Neuron (in vitro differentiated cells): ENCODE data around the gene HS6ST2.

Experiments used
- H2AFZ ChIP-seq: one replicate; pipeline ENCODE4 v1.6.1; 2013; ENCODE audit warnings: low read depth, mild to moderate bottlenecking, inconsistent platforms, low read length, moderate library complexity
- H3K27me3 ChIP-seq: one replicate; pipeline ENCODE4 v1.6.1; 2013; ENCODE audit warnings: low read length; ENCODE audit not compliant: insufficient read depth
- H3K36me3 ChIP-seq: one replicate; pipeline ENCODE4 v1.6.1; 2013; ENCODE audit warnings: low read length; ENCODE audit not compliant: insufficient read depth
- H3K4me1 ChIP-seq: one replicate; pipeline ENCODE4 v1.6.1; 2013; ENCODE audit warnings: low read length; ENCODE audit not compliant: insufficient read depth
- H3K4me3 ChIP-seq: 2 replicates; pipeline ENCODE4 v1.5.1; 2013; ENCODE audit warnings: mild to moderate bottlenecking, low read length, moderate library complexity
- H3K9me3 ChIP-seq: one replicate; pipeline ENCODE4 v1.6.1; 2013; ENCODE audit warnings: low read length

Gene HS6ST2

GRCh38 chrX:132652871-132653270 is 305.6 kb downstream of the HS6ST2 start:
- Histone ChIP-seq H3K4me1 (no peaks in the 10 kb centered on the region), H3K9me3 (no peaks in the 10 kb centered on the region), H3K36me3 (no peaks in the 10 kb centered on the region), H3K27me3 (no peaks in the 10 kb centered on the region), H3K4me3 (no peak overlapping the region), H2AFZ (no peak overlapping the region)

GRCh38 chrX:132651421-132652086 is 306.9 kb downstream of the HS6ST2 start:
- H3K4me1 ChIP-seq = no peaks in the 10 kb centered on the region
- no peaks in the 10 kb centered on the region for H3K27me3 ChIP-seq
- H3K36me3 ChIP-seq = no peaks in the 10 kb centered on the region
- H3K9me3 ChIP-seq = no peaks in the 10 kb centered on the region
- H2AFZ ChIP-seq = no peak overlapping the region
- H3K4me3 ChIP-seq = no peak overlapping the region

GRCh38 chrX:132648895-132649294 is 309.5 kb downstream of the HS6ST2 start:
- H3K36me3 ChIP-seq = no peaks in the 10 kb centered on the region
- no peaks in the 10 kb centered on the region for H3K4me1 ChIP-seq
- no peaks in the 10 kb centered on the region for H3K27me3 ChIP-seq
- no peak overlapping the region for H2AFZ ChIP-seq
- H3K9me3 ChIP-seq = no peaks in the 10 kb centered on the region
- H3K4me3 ChIP-seq = no peak overlapping the region

GRCh38 chrX:132639446-132639845 is 319.0 kb downstream of the HS6ST2 start:
- Histone ChIP-seq H3K36me3 (no peaks in the 10 kb centered on the region), H3K4me3 (no peak overlapping the region), H3K4me1 (no peaks in the 10 kb centered on the region), H3K9me3 (no peaks in the 10 kb centered on the region), H2AFZ (no peak overlapping the region), H3K27me3 (no peaks in the 10 kb centered on the region)

GRCh38 chrX:132638313-132638712 is 320.1 kb downstream of the HS6ST2 start:
- no peaks in the 10 kb centered on the region for H3K27me3 ChIP-seq
- no peak overlapping the region for H3K4me3 ChIP-seq
- no peaks in the 10 kb centered on the region for H3K9me3 ChIP-seq
- H2AFZ ChIP-seq = no peak overlapping the region
- H3K36me3 ChIP-seq = no peaks in the 10 kb centered on the region
- H3K4me1 ChIP-seq = no peaks in the 10 kb centered on the region

GRCh38 chrX:132636080-132636479 is 322.3 kb downstream of the HS6ST2 start:
- H3K36me3 ChIP-seq = no peaks in the 10 kb centered on the region
- H3K27me3 ChIP-seq = no peaks in the 10 kb centered on the region
- no peaks in the 10 kb centered on the region for H3K9me3 ChIP-seq
- H3K4me1 ChIP-seq = no peaks in the 10 kb centered on the region
- no peak overlapping the region for H3K4me3 ChIP-seq
- no peak overlapping the region for H2AFZ ChIP-seq

GRCh38 chrX:132634521-132634920 is 323.9 kb downstream of the HS6ST2 start:
- no peaks in the 10 kb centered on the region for H3K4me1 ChIP-seq
- H3K27me3 ChIP-seq = no peaks in the 10 kb centered on the region
- no peaks in the 10 kb centered on the region for H3K9me3 ChIP-seq
- H2AFZ ChIP-seq = no peak overlapping the region
- no peak overlapping the region for H3K4me3 ChIP-seq
- no peaks in the 10 kb centered on the region for H3K36me3 ChIP-seq

GRCh38 chrX:132631579-132632232 is 326.7 kb downstream of the HS6ST2 start:
- Histone ChIP-seq H3K27me3 (no peaks in the 10 kb centered on the region), H3K4me1 (no peaks in the 10 kb centered on the region), H3K9me3 (no peaks in the 10 kb centered on the region), H3K4me3 (no peak overlapping the region), H2AFZ (no peak overlapping the region), H3K36me3 (no peaks in the 10 kb centered on the region)

- Histone ChIP-seq H3K4me3 (no peak overlapping the region), H2AFZ (no peak overlapping the region), H3K4me1 (no peaks in the 10 kb centered on the region), H3K27me3 (peaks cover 5% of the 10 kb centered on the region), H3K36me3 (no peaks in the 10 kb centered on the region), H3K9me3 (no peaks in the 10 kb centered on the region)
Measured at GRCh38 chrX:132624466-132624865, 334.0 kb downstream of the HS6ST2 start.

GRCh38 chrX:132623942-132624341 is 334.5 kb downstream of the HS6ST2 start:
- H2AFZ ChIP-seq = no peak overlapping the region
- no peak overlapping the region for H3K4me3 ChIP-seq
- H3K27me3 ChIP-seq = peaks cover 5% of the 10 kb centered on the region
- no peaks in the 10 kb centered on the region for H3K36me3 ChIP-seq
- no peaks in the 10 kb centered on the region for H3K9me3 ChIP-seq
- H3K4me1 ChIP-seq = no peaks in the 10 kb centered on the region

GRCh38 chrX:132623300-132623699 is 335.1 kb downstream of the HS6ST2 start:
- peaks cover 9% of the 10 kb centered on the region for H3K27me3 ChIP-seq
- H3K4me1 ChIP-seq = no peaks in the 10 kb centered on the region
- no peak overlapping the region for H3K4me3 ChIP-seq
- H3K9me3 ChIP-seq = no peaks in the 10 kb centered on the region
- no peak overlapping the region for H2AFZ ChIP-seq
- no peaks in the 10 kb centered on the region for H3K36me3 ChIP-seq

GRCh38 chrX:132622130-132622529 is 336.3 kb downstream of the HS6ST2 start:
- peaks cover 9% of the 10 kb centered on the region for H3K27me3 ChIP-seq
- H2AFZ ChIP-seq = no peak overlapping the region
- H3K4me1 ChIP-seq = no peaks in the 10 kb centered on the region
- H3K9me3 ChIP-seq = no peaks in the 10 kb centered on the region
- no peak overlapping the region for H3K4me3 ChIP-seq
- no peaks in the 10 kb centered on the region for H3K36me3 ChIP-seq

GRCh38 chrX:132618810-132619209 is 339.6 kb downstream of the HS6ST2 start:
- no peak overlapping the region for H2AFZ ChIP-seq
- no peaks in the 10 kb centered on the region for H3K4me1 ChIP-seq
- H3K27me3 ChIP-seq = peaks cover 7% of the 10 kb centered on the region
- H3K36me3 ChIP-seq = no peaks in the 10 kb centered on the region
- H3K9me3 ChIP-seq = no peaks in the 10 kb centered on the region
- H3K4me3 ChIP-seq = no peak overlapping the region
